Measurements from ENCODE around the gene QRICH2.
"Not testable (repeated sequence)": the region's sequence is repeated elsewhere in the genome, so short reads cannot be mapped to it uniquely, and the experiment has no call there.

Gene QRICH2

GRCh38 chr17:76247304-76247703, 60.8 kb downstream of the QRICH2 start:
- DNase-seq (ENCODE audit: low read depth): no peak

GRCh38 chr17:76246080-76247066, 61.7 kb downstream of the QRICH2 start:
- peak; percentile 92 for DNase-seq (ENCODE audit: low read depth)

DNA sequence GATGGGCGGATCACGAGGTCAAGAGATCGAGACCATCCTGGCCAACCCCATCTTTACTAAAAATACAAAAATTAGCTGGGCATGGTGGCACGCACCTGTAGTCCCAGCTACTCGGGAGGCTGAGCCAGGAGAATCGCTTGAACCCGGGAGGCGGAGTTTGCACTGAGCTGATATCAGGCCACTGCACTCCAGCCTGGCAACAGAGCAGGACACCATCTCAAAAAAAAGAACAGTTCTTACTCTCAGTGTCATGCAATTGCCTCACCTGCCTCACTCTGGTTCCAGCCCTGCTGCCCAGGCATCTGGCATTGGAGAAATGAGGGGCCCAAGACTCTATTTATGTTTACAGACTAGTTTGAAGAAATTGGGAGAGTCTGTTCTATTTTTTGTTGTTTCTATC, 63.4 kb downstream of the QRICH2 start:
- DNase-seq (ENCODE audit: low read depth): not testable (repeated sequence)

- no peak for DNase-seq (ENCODE audit: low read depth)
Observed at GRCh38 chr17:76243826-76244679, 64.0 kb downstream of the QRICH2 start.

- DNase-seq (ENCODE audit: low read depth): no peak
Observed at GRCh38 chr17:76241691-76242255, 66.3 kb downstream of the QRICH2 start.

- DNase-seq (ENCODE audit: low read depth): peak; percentile 29
Observed at GRCh38 chr17:76241204-76241538, 66.9 kb downstream of the QRICH2 start.

- DNase-seq (ENCODE audit: low read depth): peak; percentile 32
Observed at GRCh38 chr17:76240461-76241203, 67.4 kb downstream of the QRICH2 start, which contains the start of gene RNF157. TSS of gene RNF157 (minus strand) at chr17:76240493. CDS start at chr17:76240240, 253 bp downstream.

GRCh38 chr17:76239538-76240274, 68.4 kb downstream of the QRICH2 start:
- DNase-seq (ENCODE audit: low read depth): no peak

- no peak for DNase-seq (ENCODE audit: low read depth)
Observed at GRCh38 chr17:76238847-76239537, 69.1 kb downstream of the QRICH2 start.

DNA sequence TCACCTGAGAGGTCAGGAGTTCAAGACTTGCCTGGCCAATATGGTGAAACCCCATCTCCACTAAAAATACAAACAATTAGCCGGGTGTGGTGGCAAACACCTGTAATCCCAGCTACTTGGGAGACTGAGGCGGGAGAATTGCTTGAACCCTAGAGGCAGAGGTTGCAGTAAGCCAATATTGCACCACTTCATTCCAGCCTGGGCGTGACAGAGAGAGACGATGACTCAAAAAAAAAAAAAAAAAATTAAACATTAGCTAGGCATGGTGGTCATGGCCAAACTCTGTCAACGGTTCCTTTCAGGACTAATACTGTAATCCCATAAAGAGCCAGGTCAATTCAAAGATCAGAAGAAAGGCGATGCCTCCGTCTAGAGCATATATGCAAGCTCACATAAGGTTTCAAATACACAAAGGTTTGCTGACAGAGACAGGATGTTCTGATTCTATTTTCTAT, 70.2 kb downstream of the QRICH2 start:
- DNase-seq (ENCODE audit: low read depth): peak; percentile 20

GRCh38 chr17:76236603-76237002, 71.5 kb downstream of the QRICH2 start:
- no peak for DNase-seq (ENCODE audit: low read depth)

DNA sequence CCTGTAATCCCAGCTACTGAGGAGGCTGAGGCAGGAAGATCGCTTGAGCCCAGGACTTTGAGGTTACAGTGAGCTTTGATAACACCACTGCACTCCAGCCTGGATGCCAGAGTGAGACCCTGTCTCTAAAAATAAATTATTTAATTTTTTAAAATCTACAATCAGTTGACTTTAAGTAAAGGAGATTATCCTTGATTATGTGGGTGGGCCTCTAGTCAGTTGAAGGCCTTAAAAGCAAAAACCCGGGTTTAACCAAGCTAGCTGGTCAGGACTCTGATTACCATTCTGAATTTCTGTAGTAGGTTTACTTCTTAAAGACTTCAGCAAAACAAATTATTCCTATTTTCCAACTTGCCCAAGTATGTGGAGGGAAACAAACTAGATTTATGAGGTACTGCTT, 72.2 kb downstream of the QRICH2 start:
- DNase-seq (ENCODE audit: low read depth): no peak

DNA sequence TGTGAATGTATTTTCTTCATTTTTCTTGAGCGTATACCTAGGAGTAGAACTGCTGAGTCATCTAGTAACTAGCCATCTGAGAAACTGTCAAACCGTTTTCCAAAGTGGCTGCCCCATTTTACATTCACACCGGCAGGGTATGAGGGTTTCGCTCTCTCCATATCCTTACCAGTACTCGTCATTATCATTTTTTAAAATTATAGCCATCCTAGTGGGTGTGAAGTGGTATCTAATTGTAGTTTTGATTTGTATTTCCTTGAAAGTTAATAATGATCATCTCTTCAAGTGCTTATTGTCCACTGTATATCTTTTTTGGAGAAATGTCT, 73.8 kb downstream of the QRICH2 start:
- peak; percentile 27 for DNase-seq (ENCODE audit: low read depth)

DNA sequence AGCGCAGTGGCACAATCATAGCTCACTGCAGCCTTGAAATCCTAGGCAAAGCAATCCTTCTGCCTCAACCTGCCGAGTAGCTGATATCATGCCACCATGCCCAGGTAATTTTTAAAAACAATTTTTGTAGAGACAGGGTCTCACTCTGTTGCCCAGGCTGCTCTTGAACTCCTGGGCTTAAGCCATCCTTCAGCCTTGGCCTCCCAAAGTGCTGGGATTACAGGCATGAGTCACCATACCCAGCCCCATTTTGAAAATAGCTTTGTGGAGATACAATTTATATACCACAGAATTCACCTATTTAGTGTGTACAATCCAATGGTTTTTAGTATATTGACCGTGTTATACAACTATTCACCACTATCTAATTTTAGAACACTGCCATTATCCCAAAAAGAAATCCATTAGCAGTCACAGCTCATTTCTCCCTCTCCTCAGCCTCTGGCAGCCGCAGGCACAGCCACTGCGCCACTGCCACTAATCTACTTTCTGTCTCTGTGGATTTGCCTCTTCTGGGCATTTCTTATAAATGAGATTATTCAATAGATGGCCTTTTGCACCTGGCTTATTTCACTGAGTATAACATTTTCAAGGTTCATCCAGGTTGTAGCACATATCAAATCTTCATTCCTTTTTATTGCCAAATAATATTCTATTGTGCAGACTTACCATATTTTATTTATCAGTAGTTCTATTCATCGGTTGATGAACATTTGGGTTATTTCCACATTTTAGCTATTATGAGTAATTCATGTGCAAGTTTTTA, 74.3 kb downstream of the QRICH2 start:
- no peak for DNase-seq (ENCODE audit: low read depth)

- peak; percentile 85 for DNase-seq (ENCODE audit: low read depth)
Observed at GRCh38 chr17:76232342-76232741, 75.7 kb downstream of the QRICH2 start.

DNA sequence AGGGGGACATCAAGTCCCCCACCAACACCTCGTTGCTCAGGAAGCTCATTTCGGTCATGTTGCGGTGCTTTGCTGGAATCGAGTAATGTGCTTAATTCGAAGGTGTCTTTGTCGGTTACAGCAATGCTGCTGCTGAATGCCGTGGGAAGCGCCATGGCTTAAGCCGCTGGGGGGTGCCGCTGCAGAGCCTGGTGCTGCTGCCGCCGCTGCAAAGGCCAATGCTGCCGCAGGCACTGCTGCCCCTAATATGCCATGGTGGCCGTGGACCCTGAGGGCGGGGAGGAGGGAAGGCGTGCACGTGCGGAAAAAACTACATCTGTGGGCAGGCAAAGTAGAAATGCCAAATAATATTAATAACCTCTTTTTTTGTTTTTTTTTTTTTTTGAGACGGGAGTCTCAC, 81.3 kb downstream of the QRICH2 start:
- DNase-seq (ENCODE audit: low read depth): not testable (repeated sequence)

DNA sequence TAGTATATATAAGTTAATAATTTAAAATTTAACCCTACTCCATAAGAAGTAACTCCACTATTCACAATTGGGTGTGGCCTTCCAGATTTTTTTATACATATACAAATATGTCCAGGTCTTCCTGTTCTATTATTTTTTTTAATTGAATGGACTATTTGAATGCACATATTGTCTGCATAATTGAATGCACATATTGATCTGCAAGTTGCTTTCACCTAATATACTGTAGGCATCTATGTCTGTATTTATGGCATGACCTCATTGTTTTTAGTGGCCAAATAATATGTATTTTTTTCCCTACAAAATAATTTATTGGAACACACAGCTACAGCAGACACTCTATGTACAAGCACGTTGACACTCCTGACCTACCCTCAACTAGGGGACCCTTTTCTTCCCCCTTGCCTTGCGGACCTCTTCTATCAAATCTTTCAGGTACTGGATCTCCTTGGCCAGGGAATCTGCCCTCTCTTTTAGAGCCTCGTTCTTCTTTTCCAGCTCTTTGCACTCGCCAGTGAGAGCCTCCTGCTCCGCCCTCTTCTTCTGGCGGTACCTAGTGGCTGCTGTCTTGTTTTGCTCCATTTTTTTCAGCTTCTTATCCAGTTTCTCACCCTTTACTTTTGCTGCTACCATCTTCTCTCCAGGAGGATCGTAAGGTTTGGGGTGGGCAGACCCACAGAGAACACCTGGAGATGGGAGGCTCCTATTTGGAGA, 82.5 kb downstream of the QRICH2 start:
- DNase-seq (ENCODE audit: low read depth): not testable (repeated sequence)
